Astrocyte of the cerebellum (primary cell): Measurements from ENCODE around the gene PMP22.

Experiments
- DNase-seq: peaks from one replicate; pipeline ENCODE4 v3.0.0-alpha.2; 2011; ENCODE audit warnings: low read depth
- H3K4me3 ChIP-seq: 2 replicates; pipeline ENCODE4 v1.5.1; 2011; ENCODE audit warnings: mild to moderate bottlenecking, low read depth, low read length, moderate library complexity
- CTCF ChIP-seq: IDR thresholded peaks from 2 replicates; pipeline ENCODE4 v1.5.1; 2012; ENCODE audit warnings: low read length, low read depth, moderate library complexity, mild to moderate bottlenecking; ENCODE audit errors: missing control alignments
- in situ Hi-C: cut with HindIII; loops from 2 replicates; pipeline ENCODE4 v1.10.0; 2017; ENCODE audit warnings: low sequenced_read_pairs

Gene PMP22

DNA sequence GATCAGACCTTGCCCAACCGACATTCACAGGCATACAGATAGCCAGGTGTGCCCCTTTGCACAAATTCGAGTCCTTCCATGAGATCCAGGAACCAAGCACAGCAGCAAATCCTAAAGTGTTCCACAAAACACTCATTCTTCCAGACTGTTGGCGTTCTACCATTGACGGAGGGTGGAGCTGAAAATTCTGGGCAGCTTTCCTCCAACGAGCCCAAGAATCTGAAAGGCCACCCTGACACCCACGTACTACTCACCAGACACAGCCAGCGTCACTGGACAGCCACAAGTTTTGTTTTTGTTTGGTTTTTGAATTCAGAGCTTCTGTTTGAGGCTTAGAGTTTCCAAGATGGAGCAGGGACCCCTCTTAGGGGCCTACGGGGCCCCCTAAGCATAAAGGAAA lies 83.8 kb downstream of the PMP22 start:
- no peak for DNase-seq
- TF ChIP-seq CTCF = no peak
- in situ Hi-C loops = no loop called here
- H3K4me3 ChIP-seq = no peak overlapping the region

- no peak for DNase-seq
- in situ Hi-C loops = no loop called here
- TF ChIP-seq CTCF = no peak
- H3K4me3 ChIP-seq = no peak overlapping the region
These were observed 85.0 kb downstream of the PMP22 start for GRCh38 chr17:15180121-15180561.
